HG03558 (cell line): Measurements from ENCODE around the gene CEP170B.
"Not testable (repeated sequence)": the region's sequence is repeated elsewhere in the genome, so short reads cannot be mapped to it uniquely, and the experiment has no call there.

Source experiments
- ATAC-seq: cut with Tn5 transposase; IDR thresholded peaks from one replicate; pipeline ENCODE4 v1.9.1; 2021; ENCODE audit warnings: moderate number of reproducible peaks; ENCODE audit not compliant: unreplicated experiment; ENCODE audit errors: extremely low read depth

Gene CEP170B

DNA sequence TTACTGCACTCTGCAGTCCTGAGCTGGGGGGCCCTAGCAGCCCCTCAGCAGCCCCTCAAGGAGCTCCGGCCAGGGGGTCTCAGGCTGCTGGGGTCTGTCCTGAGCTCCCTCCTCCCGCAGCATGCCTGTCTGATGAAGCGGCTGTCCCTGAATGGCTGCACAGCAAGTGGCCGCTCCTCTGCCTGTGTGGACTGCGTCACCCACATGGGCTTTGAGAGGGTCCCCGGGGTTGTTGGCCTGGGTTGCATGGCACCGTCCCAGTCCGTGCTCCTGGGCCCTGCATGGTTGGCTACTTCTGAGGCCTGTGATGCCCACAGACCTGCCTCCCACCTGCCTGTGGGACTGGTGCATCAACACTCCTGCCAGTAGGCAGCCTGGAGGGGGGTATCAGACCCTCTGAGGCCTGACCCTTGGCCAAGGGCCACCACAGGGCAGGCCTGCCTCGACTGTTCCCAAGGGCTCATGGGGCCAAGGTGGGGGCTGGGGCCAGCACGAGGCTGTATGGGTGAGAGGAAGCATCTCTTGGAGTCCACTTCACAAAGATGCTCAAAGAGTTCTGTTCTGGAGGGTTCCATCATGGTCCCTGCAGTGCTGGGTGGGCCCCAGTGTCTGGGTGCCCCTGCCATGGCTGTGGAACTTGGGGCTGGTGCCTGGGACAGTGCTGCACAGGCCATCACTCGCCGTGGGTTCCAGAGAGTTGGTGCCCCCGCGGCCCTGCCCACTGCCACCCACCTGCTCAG, 12.2 kb downstream of the CEP170B start:
- no peak for ATAC-seq

DNA sequence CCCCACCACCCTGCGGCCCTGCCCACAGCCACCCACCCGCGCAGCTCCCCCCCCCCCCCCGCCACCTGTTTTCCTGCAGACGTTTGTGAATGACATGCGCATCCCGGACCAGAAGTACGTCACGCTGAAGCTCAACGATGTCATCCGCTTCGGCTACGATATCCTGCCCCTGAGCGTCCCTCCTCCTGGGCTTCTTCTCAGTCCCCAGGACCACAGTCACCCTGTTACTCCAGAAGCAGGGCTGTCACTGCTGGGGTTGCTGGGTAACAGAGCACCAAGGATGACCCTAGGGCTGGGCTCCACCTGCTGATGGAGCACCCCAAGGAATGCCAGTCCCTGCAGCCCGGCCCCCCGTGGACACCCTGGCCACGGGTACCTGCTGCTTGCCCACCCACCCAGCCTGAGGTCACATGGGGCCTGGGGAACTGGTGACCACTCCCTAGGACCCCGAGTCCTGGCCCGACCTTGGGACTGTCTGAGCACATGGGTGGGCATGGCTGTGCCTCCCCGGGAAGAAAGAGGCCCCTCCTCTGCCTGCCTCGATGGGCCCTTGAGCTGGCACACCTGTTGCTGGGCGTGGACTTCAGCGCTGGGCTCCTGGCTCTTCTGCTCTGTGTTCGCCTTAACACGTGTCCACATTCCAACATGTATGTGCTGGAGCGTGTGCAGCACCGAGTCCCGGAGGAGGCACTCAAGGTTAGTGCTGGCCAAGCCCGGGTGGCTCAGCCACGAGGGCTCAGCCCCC, 12.9 kb downstream of the CEP170B start:
- no peak for ATAC-seq

DNA sequence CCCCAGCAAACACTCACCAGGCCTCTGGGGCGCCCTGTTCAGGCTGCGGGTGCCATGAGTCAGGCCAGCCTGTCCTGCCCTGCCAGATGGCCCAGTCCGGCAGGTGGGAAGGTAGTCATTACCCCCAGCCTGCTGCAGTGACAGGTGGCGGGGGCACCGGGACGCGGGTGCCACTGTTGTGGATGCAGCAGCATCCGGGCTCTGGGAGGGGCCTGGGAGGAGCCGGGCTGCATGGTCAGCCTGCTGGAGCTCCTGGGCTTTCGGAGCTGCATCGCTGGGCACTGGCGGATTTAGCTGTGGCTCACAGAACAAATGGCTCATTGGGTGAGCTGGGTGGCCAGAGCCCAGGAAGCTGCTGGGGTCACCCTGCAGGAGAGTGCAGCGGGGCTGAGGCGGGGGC, 13.5 kb downstream of the CEP170B start:
- no peak for ATAC-seq

DNA sequence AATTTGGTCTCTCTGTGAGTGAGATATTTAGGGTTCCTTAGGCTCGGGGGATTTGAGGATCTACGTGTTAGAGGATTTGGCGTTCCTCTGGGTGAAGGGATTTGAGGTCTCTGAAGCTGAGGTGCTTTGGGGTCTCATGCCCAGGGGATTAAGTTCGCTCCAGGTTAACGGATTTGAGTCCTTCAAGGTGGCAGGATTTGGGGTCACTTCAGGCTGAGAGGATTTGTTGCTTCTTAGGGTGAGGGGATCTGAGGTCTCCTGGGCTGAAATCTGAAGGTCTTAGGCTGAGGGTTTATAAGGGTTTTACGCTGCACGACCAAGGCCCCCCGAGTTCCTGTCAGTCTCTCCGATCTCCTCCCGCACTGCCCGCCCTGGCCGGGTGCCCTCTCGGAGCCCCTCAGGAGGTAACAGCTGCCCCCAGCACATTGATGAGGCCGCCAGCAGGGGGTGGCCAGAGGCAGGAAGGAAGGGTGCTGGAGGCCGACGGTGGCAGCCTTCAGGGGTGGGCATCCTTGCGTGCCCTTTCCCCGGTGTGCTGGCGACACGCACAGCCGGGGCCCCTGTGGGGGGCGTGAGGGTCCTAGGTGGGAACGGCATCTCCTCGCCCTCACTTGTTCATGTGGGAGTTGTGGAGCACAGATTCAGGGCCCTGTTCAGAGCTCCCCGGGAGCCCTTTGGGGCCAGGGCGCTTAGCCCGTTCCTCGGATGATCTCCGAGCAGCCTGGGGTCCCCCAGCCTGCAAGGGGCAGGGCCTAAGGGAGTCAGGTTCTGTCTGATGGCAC, 14.3 kb downstream of the CEP170B start:
- no peak for ATAC-seq

DNA sequence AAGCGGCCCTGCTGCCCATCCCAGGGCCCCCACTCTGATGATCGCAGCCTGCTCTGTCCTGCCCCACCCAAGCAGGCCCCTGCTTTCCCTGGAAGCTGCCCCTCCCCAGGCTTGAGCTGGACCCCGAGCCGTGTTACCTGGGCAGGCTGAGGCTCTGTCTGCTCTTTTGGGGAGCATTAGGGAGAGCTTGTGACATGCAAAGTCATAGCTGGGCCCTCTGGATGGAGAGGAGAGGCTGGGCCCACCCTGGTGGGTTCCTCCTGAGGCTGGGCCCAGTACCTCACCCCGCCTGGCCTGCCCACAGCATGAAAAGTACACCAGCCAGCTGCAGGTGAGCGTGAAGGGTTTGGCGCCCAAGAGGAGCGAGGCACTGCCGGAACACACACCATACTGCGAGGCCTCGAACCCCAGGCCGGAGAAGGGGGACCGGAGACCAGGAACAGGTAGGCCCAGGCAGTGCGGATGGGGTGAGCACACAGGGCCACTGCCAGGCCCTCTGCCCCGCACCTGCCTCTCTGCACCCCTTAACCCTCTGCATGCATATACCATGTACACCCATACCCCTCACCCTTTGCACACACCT, 15.0 kb downstream of the CEP170B start:
- ATAC-seq = no peak

DNA sequence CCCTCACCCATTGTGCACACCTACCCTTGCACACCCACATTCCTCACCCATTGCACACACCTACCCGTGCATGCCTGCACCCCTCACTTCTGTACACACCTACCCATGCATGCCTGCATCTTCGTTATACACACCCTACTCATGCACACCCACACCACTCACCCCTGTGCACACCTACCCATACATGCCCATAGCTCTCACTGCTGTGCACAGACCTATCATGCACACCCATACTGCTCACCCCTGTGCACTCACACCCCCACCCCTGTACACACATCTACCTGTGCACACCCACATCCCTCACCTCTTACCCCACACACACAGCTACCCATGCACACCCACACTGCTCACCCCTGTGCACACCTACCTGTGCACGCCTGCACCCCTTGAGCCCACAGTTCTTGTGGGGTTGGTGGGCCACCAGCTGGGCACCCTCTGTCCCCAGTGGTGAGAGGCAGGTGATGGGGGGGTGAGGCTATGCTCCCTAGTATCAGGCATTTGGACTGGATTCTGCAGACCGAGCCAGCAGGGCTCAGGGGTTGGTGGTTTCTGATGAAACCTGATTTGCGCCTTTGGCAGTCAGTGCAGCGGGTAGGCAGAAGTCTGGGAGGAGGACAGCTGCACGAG, 15.6 kb downstream of the CEP170B start:
- no peak for ATAC-seq

DNA sequence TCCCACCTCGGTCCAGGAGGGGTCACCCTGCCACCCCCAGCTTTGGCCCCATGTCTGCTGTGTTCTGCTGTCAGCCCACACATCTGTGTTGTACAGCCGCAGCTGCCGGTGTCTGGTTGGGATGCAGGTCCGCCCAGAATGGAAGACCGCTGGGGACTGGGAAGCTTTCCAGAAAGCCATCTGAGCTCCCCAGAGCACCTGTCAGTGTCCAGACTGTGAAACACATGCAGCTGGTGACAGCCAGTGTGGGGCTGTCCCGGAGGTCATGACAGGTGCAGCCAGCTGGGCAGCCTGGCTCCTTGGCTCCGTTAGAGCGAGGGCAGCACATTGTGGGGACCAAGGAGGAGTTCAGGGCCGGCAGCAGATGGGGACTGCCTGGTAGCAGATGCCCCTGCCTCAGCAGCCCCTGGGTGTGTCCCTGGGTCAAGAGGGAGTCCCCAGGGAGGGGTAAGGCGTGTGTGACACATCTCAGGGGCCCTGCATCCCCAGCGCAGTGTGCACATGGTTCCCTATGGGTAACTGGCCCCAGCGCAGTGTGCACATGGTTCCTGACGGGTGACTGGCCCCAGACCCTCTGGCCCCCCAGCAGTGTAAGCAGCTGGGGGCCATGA, 16.4 kb downstream of the CEP170B start:
- no peak for ATAC-seq

DNA sequence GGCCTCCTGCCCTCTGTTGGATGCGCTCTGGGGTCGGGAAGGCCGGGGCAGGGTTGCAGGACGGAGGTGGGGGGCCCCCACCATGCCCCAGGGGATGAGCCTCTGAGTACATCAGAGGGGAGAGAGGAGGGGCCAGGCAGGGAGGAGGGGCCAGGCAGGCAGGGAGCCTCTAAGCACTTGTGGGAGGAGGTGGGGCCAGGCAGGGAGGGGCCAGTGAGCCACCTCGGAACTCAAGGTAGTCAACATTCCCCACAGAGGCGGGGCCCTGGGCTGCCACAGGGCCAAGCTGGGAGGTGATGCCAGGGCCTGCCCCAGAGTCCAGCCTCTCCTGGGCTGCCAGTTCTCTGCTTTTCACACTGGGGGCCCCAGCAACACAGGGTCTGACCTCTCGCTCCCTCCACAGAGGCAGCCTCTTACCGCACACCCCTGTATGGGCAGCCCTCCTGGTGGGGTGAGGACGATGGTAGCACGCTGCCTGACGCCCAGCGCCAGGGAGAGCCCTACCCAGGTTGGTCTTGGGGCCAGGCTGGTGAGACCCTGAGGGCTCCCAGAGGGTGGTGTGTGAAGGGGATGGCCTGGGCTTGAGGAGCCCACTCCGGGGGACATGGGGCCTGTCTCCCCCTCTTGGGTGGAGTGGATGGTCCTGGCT, 17.4 kb downstream of the CEP170B start:
- ATAC-seq = no peak

DNA sequence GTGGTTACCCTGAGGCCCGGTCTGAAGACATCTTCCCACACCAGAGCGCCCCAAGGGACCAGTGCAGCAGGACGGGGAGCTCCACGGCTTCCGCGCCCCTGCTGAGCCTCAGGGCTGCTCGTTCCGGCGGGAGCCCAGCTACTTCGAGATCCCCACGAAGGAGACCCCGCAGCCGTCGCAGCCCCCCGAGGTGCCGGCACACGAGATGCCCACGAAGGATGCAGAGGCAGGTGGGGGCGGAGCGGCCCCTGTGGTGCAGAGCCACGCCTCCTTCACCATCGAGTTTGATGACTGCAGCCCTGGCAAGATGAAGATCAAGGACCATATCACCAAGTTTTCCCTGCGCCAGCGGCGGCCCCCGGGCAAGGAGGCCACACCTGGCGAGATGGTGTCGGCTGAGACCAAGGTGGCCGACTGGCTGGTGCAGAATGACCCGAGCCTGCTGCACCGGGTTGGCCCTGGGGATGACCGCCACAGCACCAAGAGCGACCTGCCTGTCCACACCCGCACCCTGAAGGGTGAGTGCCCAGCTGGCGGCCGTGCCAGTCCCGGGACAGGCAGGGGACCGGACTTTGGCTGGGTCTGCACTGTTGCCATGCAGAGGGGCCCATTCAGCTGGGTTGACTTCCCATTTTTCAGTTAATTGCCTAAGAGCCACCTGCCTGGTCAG, 18.1 kb downstream of the CEP170B start:
- no peak for ATAC-seq

DNA sequence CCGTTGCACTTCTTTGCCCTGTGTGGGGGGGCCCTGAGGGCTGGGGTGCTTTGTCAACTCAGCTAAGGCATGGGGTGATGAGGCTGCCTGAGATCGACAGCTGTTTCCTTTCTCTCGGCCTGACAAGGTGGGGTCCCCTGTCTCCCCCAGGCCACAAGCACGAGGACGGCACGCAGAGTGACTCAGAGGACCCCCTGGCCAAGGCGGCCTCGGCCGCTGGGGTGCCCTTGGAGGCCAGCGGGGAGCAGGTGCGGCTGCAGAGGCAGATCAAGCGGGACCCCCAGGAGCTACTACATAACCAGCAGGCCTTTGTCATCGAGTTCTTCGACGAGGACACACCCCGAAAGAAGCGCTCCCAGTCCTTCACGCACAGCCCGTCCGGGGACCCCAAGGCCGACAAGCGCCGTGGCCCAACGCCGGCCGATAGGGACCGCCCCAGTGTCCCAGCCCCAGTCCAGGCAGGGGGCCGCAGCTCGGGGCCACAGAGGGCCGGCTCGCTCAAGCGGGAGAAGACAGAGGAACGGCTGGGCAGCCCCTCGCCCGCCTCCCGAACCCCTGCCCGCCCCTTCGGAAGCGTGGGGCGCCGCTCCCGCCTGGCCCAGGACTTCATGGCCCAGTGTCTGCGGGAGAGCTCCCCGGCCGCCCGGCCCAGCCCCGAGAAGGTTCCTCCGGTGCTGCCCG, 18.8 kb downstream of the CEP170B start:
- no peak for ATAC-seq

DNA sequence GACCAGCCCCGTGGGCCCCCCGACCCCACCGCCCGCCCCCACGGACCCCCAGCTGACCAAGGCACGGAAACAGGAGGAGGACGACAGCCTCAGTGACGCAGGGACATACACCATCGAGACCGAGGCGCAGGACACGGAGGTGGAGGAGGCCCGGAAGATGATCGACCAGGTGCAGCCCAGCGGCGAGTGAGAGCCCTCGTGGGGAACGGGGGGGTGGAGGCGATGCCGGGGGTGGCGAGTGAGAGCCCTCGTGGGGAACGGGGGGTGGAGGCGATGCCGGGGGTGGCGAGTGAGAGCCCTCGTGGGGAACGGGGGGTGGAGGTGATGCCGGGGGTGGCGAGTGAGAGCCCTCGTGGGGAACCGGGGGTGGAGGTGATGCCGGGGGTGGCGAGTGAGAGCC, 19.3 kb downstream of the CEP170B start:
- ATAC-seq = not testable (repeated sequence)

DNA sequence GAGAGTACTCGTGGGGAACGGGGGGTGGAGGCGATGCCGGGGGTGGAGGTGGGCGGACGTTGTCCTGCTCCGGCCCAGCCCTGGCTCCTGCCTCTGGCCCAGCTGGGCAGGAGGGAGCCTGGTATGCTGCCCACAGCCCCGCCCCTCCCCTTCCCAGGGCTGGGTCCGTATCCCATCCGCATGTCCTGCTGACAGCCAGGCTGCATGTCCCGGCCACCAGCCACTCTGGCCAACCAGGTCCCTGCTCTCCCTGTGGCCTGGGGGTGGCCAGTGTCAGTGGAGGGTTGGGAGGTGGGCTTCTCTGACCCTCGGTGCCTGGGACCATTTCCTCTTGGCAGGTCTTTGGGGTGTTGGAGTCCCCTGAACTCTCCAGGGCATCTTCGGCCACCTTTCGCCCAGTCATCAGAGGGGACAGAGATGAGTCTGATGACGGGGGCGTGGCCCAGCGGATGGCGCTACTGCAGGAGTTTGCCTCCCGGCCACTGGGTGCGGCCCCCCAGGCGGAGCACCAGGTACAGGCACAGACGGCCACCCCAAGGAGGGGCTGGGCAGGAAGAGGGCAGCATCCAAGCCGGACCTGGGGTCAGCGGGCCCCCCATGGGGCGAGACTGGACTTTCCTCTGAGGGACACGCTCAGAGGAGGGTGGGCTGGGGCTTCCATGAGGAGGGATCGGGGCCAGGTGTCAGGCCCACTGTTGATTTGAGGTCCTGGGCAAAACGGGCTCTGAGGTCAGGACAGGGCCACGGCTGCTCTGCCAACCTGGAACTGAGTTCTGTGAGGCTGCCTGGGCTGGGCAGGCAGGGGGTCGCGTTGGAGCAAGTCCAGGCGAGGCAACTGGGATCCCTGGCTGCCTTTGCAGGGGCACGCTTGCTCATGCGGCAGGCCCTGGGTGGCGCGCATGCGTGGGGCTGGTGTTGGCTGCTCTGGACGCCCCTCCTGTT, 20.2 kb downstream of the CEP170B start:
- ATAC-seq = no peak

DNA sequence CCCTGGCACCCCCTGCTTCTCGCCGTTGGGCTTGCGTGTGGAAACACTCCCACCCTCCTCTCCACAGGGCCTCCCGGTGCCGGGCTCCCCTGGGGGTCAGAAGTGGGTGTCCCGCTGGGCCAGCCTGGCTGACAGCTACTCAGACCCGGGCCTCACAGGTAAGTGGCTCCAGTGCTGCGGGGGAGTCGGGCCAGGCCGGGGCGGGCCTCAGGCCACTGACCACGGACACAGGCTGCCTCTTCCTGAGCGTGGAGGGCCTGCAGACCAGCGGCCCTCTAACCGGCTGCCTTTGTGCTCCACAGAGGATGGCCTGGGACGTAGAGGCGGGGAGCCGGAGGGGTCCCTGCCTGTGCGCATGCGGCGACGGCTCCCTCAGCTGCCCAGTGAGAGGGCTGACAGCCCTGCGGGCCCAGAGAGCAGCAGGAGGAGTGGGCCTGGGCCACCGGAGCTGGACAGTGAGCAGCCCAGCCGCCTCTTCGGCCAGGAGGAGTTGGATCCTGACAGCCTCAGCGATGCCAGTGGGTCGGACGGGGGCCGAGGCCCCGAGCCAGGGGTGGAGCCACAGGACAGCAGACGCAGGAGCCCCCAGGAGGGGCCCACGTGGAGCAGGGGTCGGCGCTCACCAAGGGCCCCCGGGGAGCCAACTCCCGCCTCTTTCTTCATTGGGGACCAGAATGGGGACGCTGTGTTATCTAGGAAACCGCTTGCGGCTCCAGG, 21.1 kb downstream of the CEP170B start:
- ATAC-seq = no peak

DNA sequence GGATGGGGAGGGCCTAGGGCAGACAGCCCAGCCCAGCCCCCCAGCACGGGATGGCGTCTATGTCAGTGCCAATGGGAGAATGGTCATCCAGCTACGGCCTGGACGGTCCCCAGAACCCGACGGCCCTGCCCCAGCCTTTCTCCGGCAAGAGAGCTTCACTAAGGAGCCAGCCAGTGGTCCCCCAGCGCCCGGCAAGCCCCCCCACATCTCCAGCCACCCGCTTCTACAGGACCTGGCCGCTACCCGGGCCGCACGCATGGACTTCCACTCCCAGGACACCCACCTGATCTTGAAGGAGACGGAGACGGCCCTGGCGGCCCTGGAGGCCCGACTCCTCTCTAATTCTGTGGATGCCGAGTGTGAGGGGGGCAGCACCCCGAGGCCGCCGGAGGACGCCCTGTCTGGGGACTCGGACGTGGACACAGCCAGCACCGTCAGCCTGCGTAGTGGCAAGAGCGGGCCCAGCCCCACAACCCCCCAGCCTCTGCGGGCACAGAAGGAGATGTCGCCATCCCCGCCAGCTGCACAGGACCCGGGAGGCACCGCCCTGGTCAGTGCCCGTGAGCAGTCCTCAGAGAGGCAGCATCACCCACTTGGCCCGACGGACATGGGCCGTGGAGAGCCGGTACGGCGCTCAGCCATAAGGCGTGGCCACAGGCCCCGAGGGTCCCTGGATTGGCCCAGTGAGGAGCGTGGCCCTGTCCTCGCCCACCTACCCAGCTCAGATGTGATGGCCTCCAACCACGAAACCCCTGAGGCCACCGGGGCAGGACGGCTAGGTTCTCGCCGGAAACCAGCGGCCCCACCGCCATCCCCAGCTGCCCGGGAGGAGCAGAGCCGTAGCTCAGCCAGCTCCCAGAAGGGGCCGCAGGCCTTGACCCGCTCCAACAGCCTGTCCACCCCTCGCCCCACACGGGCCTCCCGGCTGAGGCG, 21.9 kb downstream of the CEP170B start:
- no peak for ATAC-seq

DNA sequence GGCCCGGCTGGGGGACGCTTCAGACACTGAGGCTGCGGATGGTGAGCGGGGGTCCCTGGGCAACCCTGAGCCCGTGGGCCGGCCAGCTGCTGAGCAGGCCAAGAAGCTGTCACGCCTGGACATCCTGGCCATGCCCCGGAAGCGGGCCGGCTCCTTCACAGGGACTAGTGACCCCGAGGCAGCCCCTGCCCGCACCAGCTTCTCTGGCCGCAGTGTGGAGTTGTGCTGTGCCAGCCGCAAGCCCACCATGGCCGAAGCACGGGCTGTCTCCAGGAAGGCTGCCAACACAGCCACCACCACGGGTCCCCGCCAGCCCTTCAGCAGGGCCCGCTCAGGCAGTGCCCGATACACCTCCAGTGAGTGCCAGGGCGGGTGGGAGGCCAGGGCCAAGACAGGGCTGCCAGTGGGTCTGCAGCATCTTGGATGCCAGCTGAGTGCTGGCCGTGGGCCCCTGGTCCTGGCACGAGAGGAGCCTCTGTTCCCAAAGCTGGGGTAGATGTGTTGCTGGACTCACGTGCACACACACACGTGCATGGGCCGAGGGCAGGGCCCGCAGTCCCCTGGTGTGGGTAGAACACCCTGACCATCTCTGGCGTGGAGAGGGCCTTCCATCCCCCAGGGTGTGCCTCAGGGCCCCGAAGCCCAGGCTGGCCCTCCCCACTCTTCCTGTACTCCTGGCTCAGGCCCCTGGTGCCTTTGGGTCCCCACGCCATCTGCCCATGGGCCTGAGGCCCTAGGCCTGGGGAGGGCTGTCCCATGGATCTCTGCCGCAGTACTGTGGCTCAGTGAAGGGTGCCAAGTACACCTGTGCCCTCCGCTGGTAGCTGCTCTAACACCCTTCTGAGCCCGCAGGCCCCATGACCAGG, 22.8 kb downstream of the CEP170B start:
- no peak for ATAC-seq
